Prostate gland (tissue), 2 donors: ENCODE measurements around the gene TADA1.

Source experiments
- CTCF ChIP-seq, 4 experiments: fragments of 200-600 bp in 2 of 4; fragments of 450-650 bp in 2 of 4; sonication (generic) in 2 of 4; IDR thresholded peaks; 1 replicate in 3 of 4; 2 replicates in 1 of 4; pipeline ENCODE4 v1.5.1; 2016 to 2019; ENCODE audit warnings: antibody characterized with exemption in 4 of 4, mild to moderate bottlenecking in 2 of 4, moderate library complexity in 2 of 4
- POLR2A ChIP-seq: fragments of 450-650 bp; IDR thresholded peaks from one replicate; pipeline ENCODE4 v1.6.1; 2016; ENCODE audit warnings: antibody characterized with exemption, mild to moderate bottlenecking
- POLR2AphosphoS5 ChIP-seq: sonication (generic); formaldehyde crosslinking; IDR thresholded peaks from one replicate; pipeline ENCODE4 v1.6.1; 2017; ENCODE audit warnings: antibody characterized with exemption

- TF ChIP-seq POLR2A = no peak
- TF ChIP-seq CTCF (IDR thresholded peaks at IDR 0.05) = no peak
- no peak for TF ChIP-seq POLR2AphosphoS5
Measured at GRCh38 chr1:166906647-166907046, 30.6 kb upstream of the TADA1 start.
